Measurements from ENCODE around the gene SIGLECL1. TPM values are rescaled to one million over a fixed set of nuclear protein-coding genes. Genes with fewer than 3 reads are reported as not detected.
A peak's percentile ranks its signal among the peaks of the same experiment; 100 is the strongest.
"Not testable (repeated sequence)": the region's sequence is repeated elsewhere in the genome, so short reads cannot be mapped to it uniquely, and the experiment has no call there.

The SIGLECL1 gene
- total RNA-seq (2014; rRNA removed; shearing (Covaris generic); ENCODE audit: low replicate concordance): 52.0 and 60.2 TPM in 2 replicates

DNA sequence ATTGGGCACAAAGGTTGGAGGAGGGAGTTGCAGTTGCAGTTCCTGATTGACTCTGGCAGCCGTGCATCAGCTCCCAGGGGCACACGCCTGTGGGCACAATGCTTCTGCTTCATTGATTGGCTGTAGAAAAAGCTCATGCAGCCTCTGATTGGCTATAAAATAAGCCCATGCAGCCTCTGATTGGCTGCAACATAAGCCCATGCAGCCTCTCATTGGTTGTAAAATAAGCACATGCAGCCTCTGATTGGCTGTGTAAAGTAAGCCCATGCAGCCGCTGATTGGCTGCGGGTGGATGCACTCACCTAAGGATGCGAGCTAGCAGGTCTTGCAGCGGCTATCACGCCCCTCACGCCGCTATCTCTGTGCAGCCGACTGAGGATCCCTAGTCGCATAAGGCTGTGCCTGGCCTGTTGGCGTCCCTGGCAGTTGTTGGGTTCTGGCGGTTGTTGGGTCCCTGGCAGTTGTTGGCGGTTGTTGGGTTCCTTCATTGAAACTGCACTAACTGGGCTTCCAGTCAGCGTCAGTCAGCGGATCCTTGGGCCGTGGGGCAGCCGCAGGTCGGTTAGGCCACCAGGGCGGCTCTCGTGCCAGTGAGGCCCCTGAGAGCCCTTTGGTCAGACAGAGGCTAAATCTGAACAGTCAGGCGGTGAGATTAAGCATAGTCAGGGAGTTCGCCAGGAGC is at the start of gene SIGLECL1:
TSS of gene SIGLECL1 (plus strand) at position 295 of the 682 bp plus-strand sequence. CDS start 12,993 bp downstream, outside the sequence.
- in situ Hi-C loops (cut with HindIII; ENCODE audit: low pct_unique_long_range_greater_than_20kb, low sequenced_read_pairs): no loop called here
- DNase-seq (ENCODE audit: low read depth): peak; percentile 100

DNA sequence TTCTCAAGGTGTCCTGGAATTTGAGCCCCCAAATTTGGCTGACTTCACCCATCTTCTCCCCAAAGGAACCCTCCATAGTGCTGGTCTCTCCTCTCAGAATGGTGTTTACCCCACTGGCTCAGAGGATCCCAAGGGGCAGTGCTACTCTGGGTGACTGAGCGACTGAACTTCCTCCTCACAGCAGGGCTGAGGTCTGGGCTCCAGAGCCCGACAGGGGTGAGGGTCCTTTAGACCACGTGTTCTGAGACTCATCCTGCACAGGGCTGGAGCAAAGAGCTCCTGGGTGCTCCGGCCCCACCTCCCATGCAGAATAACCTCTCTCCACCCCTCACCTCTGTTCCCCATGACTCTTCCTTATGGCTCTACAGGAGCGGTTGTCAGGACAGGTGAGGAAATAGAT is 49.2 kb upstream of the SIGLECL1 start:
- in situ Hi-C loops (cut with HindIII; ENCODE audit: low pct_unique_long_range_greater_than_20kb, low sequenced_read_pairs): no loop called here
- DNase-seq (ENCODE audit: low read depth): no peak

DNA sequence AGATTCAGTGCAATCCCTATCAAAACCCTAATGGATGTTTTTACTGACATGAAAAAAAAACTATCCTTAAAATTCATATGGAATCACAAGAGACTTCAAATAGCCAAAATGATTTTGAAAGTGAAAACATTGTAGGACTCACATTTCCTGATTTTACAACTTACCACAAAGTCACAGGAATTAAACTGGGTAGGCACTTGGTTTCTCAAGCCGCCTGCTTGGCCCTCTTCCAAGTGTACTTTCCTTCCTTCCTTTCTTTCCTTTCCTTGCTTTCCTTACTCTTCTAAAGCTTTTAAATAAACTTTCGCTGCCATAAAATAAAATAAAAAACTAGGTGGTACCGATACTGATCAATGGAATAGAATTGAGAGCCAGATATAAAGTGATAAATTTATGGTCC is 47.0 kb upstream of the SIGLECL1 start:
- in situ Hi-C loops (cut with HindIII; ENCODE audit: low pct_unique_long_range_greater_than_20kb, low sequenced_read_pairs): no loop called here
- DNase-seq (ENCODE audit: low read depth): no peak

DNA sequence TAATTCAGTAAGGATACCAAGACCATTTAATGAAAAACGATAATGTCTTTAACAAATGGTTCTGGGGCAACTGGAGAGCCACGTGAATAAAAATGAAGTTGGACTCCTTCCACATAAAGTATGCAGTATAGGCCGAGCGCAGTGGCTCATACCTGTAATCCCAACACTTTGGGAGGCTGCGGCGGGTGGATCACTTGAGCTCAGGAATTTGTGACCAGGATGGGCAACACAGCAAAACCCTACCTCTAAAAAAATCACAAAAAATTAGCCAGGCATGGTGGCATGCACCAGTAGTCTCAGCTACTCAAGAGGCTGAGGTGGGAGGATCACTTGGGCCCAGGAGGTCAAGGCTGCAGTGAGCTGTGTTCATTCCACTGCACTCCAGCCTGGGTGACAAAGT is 46.6 kb upstream of the SIGLECL1 start:
- DNase-seq (ENCODE audit: low read depth): no peak
- in situ Hi-C loops (cut with HindIII; ENCODE audit: low pct_unique_long_range_greater_than_20kb, low sequenced_read_pairs): no loop called here

DNA sequence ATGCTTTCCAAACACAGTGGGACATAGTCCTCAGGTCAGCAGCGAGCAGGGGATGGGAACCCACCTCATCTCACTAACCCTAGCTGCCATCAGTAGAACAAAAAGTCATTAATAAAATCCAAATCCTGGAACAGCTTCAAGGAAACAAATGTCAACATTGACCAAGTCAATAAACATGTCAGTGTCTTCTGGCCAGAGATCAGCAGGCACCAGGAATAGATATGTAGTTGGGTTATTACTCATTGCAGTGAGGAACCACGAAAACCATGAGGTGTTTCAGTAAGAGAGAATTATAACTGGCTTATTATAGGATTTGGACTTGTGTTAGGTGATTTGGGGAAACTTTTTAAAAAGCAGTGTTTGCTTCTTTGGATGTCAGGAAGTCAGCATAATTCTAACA is 43.1 kb upstream of the SIGLECL1 start:
- in situ Hi-C loops (cut with HindIII; ENCODE audit: low pct_unique_long_range_greater_than_20kb, low sequenced_read_pairs): no loop called here
- DNase-seq (ENCODE audit: low read depth): no peak

DNA sequence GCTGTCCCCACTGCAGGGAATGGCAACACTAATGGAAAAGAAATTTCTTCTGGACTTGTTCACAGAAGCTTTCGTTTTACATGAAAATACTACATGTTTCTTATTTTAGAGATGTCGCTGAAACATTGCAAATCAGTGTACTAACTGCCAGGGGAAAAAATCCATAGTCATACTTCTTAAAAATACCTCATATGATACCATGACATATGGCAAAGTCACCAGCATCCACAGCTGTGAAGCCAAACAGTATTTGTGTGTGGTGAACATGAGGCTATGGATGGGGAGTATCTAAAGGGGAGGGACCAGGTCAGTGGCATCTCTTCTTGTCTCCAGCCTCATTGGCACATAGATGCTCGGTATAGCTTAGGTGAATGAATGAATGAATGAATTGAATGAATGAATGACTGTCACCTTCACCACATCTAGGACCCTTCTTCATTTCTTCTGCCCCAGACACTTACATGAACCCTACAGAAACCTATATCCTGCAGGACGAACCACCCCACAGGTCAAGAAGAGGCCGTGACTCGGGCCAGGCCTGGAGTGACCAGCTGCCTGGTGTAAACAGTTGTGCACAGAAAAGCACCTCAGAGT is 40.6 kb upstream of the SIGLECL1 start:
- no peak for DNase-seq (ENCODE audit: low read depth)
- in situ Hi-C loops (cut with HindIII; ENCODE audit: low pct_unique_long_range_greater_than_20kb, low sequenced_read_pairs): no loop called here

DNA sequence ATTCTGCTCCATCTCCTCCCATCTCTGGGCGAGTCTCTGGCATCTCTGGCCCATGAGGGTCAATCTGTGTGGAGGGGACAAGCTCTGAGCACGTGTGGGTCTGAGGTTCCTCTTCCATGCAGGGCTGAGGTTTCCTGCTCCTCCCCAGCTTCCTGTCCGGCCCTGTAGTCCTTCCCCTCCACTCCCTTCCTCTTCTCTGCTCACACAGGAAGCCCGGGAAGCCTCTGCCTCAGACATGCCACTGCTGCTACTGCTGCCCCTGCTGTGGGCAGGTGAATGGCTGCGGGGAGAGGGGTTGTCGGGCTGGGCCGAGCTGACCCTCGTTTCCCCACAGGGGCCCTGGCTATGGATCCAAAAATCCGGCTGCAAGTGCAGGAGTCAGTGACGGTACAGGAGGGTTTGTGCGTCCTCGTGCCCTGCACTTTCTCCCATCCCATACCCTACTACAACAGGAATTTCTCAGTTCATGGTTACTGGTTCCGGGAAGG is 40.0 kb upstream of the SIGLECL1 start:
- in situ Hi-C loops (cut with HindIII; ENCODE audit: low pct_unique_long_range_greater_than_20kb, low sequenced_read_pairs); DNase-seq (ENCODE audit: low read depth): not testable (repeated sequence)

DNA sequence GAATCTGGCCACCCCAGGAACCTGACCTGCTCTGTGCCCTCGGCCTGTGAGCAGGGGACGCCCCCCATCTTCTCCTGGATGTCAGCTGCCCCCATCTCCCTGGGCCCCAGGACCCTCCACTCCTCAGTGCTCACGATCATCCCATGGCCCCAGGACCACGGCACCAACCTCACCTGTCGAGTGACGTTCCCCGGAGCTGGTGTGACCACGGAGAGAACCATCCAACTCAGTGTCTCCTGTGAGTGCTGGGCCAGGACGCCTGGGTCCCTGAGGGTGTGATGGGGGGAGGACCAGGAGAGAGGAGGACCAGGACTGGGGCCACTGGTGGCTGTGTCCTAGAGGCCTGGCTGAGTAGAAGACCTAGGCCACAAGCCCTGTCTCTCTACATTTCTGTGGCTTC is 39.0 kb upstream of the SIGLECL1 start:
- no peak for DNase-seq (ENCODE audit: low read depth)
- in situ Hi-C loops (cut with HindIII; ENCODE audit: low pct_unique_long_range_greater_than_20kb, low sequenced_read_pairs): no loop called here

DNA sequence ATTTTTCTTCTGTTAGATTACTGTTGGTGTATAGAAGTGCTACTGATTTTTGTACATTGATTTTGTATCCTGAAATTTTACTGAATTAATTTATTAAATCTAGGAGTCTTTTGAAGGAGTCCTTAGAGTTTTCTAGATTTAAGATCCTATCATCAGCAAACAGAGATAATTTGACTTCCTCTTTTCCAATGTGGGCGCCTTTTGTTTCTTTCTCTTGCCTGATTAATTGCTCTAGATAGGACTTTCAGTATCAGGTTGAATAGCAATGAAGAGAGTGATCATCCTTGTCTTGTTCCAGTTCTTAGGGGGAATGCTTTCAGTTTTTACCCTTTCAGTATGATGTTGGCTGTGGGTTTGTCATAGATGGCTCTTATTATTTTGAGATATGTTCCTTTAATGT is 31.6 kb upstream of the SIGLECL1 start:
- DNase-seq (ENCODE audit: low read depth): no peak
- in situ Hi-C loops (cut with HindIII; ENCODE audit: low pct_unique_long_range_greater_than_20kb, low sequenced_read_pairs): no loop called here

DNA sequence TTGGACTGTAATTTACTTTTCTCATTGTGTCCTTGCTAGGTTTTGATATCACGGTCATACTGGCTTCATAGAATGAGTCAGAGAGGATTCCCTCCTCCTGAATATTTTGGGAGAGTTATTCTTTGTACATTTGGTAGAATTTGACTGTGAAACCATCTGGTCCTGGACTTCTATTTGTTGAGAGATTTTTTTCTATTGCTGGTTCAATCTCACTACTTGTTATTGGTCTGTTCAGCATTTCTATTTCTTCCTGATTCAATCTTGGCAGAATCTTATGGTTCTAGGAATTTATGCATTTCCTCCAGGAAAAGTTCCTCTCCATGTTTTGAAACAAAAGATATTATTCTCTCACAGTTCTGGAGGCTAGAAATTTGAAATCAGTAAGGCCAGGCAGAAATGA is 30.9 kb upstream of the SIGLECL1 start:
- no peak for DNase-seq (ENCODE audit: low read depth)
- in situ Hi-C loops (cut with HindIII; ENCODE audit: low pct_unique_long_range_greater_than_20kb, low sequenced_read_pairs): no loop called here

DNA sequence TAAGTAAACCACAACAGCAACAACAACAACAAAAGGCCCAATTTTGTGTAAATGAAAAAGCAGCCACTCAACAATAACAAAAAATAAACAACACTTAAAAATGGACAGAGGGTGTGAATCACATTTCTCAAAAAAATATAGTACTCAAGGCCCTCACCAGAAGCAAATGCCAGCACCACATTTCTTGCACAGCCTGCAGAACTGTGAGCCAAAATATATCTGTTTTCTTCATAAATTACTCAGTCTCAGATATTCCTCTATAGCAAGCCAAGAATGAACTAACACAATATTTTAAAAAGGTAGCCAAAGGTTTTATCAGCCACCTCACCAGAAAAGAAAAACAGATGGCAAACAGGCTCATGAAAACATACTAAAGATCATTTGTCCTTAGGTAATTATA is 29.9 kb upstream of the SIGLECL1 start:
- no peak for DNase-seq (ENCODE audit: low read depth)
- in situ Hi-C loops (cut with HindIII; ENCODE audit: low pct_unique_long_range_greater_than_20kb, low sequenced_read_pairs): no loop called here

DNA sequence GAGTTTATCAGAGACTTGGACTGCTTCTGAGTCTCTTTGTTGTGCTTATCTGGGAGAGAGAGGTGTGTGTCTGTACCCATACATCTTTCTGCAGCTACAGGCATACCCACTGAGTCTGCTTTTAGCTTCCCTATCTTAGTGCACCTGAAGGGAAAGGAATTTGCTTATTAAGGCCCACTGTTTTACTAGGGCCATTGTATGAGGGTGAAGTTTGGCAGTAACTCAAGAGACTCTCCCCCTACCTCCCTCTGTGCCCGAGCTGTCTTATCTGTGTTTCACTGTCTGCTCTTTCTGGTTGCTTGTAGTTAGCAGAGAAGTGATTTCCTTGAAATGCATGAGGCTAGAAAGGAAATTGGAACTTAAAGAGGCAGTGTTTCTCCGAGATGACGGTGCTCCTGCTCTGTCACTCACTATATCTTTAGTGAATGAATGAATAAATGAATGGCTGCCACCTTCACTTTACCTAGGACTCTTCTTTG is 26.7 kb upstream of the SIGLECL1 start:
- in situ Hi-C loops (cut with HindIII; ENCODE audit: low pct_unique_long_range_greater_than_20kb, low sequenced_read_pairs): no loop called here

DNA sequence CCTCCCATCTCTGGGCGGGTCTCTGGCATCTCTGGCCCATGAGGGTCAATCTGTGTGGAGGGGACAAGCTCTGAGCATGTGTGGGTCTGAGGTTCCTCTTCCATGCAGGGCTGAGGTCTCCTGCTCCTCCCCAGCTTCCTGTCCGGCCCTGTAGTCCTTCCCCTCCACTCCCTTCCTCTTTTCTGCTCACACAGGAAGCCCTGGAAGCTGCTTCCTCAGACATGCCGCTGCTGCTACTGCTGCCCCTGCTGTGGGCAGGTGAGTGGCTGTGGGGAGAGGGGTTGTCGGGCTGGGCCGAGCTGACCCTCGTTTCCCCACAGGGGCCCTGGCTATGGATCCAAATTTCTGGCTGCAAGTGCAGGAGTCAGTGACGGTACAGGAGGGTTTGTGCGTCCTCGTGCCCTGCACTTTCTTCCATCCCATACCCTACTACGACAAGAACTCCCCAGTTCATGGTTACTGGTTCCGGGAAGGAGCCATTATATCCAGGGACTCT is 25.9 kb upstream of the SIGLECL1 start, which contains the start of gene CD33:
TSS of gene CD33 (plus strand) at position 183 of the 496 bp plus-strand sequence. CDS start at position 222, 39 bp downstream.
- in situ Hi-C loops (cut with HindIII; ENCODE audit: low pct_unique_long_range_greater_than_20kb, low sequenced_read_pairs); DNase-seq (ENCODE audit: low read depth): not testable (repeated sequence)

More for the DNA sequence above, 26.7 kb upstream of the SIGLECL1 start:
- DNase-seq (ENCODE audit: low read depth): no peak

DNA sequence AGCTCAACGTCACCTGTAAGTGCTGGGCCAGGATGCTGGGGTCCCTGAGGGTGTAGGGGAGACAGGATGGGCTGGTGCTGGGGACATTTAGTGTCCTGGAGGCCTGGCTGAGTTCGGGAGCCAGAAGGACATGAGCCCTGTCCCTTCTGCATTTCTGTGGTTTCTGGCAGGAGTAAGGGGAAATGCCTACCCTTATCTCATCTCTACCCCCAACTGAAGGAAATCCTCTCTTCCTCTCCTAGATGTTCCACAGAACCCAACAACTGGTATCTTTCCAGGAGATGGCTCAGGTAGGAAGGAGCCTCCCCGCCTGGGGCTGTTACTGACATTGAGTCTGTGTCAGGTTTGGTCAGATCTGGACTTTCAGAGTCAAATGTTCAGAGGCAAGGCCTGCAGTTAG is 24.8 kb upstream of the SIGLECL1 start:
- in situ Hi-C loops (cut with HindIII; ENCODE audit: low pct_unique_long_range_greater_than_20kb, low sequenced_read_pairs): no loop called here
- no peak for DNase-seq (ENCODE audit: low read depth)

DNA sequence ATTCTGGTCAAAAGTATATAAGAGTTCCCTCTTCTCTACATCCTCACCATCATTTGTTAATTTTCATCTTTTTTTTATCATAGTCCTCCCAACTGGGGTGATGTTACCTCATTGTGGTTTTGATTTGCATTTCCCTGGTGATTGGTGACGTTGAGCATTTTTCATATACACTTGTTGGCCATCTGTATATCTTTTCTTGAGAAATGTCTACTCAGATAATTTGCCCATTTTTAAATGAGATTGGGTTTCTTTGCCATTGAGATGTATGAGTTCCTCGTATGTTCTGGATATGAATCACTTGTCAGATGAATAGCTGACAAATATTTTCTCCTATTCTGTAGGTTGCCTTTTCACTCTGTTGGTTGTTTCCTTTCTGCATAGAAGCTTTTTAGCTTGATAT is 23.6 kb upstream of the SIGLECL1 start:
- in situ Hi-C loops (cut with HindIII; ENCODE audit: low pct_unique_long_range_greater_than_20kb, low sequenced_read_pairs): no loop called here
- no peak for DNase-seq (ENCODE audit: low read depth)

DNA sequence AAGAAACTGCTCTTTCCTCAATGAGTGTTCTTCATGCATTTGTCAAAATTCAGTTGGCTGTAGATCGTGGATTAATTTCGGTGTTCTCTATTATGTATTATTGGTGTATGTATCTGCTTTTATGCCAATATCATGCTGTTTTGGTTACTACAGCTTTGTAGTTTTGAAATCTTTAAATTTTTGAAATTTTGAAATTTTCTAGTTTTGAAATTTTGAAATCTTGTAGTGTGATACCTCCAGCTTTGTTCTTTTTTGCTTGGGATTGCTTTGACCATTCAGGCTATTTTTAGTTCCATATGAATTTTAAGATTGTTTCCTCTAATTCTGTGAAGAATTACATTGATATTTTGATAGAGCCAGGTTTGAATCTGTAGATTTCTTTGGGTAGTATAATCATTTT is 22.9 kb upstream of the SIGLECL1 start:
- in situ Hi-C loops (cut with HindIII; ENCODE audit: low pct_unique_long_range_greater_than_20kb, low sequenced_read_pairs): no loop called here
- DNase-seq (ENCODE audit: low read depth): no peak

DNA sequence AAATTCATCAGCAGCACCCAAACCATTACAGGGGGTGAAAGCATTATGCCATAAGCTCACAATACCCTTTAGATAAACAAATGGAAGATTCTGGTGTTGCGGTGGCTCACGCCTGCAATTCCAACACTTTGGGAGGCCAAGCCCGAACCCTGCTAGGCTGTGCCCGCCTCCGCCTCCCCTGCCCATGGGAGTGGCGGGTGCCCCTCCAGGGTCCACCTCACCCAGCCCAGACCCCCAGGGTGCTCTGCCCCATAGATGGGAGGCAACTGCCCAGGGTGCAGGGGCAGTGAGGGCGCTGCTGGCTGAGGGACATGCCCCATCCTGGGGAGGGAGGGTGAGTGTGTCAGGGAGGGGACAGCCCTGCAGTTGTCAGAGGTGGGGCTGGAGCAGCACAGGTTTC is 10.0 kb upstream of the SIGLECL1 start:
- in situ Hi-C loops (cut with HindIII; ENCODE audit: low pct_unique_long_range_greater_than_20kb, low sequenced_read_pairs): no loop called here
- no peak for DNase-seq (ENCODE audit: low read depth)

DNA sequence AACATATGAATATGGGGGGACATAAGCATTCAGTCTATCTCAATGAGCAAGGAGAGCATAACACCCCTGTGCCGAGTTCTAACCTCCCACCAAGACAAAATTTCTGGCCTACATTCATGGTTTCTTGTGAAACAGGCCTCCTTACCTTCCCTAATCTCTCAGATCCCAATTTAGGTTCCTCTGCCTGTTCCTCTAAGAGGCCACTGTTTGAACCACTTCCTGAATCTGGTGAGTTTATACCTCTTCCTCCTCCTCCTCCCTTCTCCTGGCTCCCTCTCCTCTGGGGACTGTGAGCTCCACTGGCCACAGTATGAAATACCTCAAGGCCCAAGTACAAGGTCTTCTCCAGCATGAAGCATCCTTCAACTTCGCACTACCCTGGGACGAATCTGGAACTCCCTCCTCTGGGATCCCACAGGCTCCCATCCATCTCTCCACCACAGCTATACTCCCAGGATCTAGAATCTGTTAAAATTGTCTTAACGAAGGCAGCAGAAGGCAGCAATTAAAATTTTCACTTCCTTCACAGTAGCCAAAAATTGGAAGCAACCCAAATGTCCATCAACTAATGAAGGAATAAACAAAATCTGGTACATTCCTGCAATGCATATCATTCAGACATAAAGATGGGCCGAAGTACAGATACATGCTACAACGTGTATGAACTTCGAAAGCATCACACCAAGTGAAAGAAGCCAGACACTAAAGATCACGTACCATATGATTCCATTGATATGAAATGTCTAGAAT is 7.8 kb upstream of the SIGLECL1 start:
- in situ Hi-C loops (cut with HindIII; ENCODE audit: low pct_unique_long_range_greater_than_20kb, low sequenced_read_pairs): no loop called here
- no peak for DNase-seq (ENCODE audit: low read depth)

DNA sequence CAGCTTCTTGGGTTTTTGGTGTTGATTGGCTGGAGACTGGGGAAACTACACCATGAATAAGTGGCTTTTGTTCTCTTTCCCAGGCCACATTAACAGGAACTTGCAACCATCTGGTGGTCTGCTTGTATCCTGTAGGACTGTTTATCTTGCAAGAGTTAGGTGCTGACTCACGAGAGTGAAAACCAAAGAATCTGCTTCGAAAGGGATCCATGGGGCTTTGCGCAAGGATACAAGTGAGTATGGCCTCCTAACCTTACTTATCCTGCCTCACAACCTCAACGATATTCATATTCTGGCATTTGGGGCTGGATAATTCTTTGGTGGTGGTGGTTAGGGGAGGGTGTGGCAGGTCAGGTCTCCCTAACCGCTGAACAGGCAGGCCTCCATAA is 4.7 kb upstream of the SIGLECL1 start:
- in situ Hi-C loops (cut with HindIII; ENCODE audit: low pct_unique_long_range_greater_than_20kb, low sequenced_read_pairs): no loop called here
- DNase-seq (ENCODE audit: low read depth): peak; percentile 95
